Measurements from ENCODE around the gene CHRNA10. TPM values are rescaled to one million over a fixed set of nuclear protein-coding genes. Genes with fewer than 3 reads are reported as not detected.
A peak's percentile ranks its signal among the peaks of the same experiment; 100 is the strongest.

CHRNA10 gene
- total and polyA plus RNA-seq, 2 of the 13 experiments (the other 11 are each of a cell fraction or from before 2014, with no cell fraction given), result 0.53 to 0.71 TPM

DNA sequence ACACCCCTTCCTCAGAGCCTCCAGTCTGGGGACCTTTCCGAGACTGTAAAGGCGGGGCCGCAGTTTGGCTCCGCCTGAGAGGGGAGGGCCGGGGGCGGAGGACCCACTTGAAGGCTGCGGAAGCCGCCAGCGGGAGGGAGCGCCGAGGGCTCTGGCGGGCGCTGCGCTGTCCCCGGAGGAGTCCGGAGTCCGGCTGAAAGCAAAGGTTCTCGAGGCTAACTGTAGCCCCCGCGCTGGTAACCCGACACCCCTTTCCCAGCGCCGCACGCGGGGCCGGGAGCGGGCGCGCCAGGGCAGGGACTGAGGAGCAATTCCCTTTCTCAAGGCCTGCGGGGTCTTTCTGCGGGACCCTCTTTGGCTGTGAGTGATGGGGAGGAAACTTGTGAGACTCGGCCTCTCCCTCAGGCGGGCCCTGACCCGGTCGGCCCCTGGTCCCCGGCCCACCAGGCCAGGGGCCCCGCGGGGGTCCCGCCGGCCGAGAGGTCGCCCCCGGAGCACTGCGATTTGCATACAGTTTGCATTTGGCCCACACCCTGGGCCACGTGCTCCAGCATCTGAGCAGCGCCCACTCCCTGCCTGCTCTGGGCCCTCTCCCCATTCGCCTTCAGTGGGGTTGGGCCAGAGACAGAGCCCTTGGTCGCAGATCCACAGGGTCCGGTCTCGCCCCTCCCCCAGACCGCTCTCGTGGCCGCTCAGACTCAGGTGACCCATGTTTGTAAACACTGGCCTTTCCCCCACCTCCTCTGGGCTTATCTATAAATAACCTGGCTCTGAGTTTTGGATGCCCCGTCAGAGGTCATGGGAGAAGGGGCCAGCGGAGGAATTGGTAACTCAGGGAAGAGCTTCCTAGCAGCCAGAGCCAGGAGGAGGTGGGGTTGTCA is 28.9 kb downstream of the CHRNA10 start (continued):
- TF ChIP-seq, protein P1, sequence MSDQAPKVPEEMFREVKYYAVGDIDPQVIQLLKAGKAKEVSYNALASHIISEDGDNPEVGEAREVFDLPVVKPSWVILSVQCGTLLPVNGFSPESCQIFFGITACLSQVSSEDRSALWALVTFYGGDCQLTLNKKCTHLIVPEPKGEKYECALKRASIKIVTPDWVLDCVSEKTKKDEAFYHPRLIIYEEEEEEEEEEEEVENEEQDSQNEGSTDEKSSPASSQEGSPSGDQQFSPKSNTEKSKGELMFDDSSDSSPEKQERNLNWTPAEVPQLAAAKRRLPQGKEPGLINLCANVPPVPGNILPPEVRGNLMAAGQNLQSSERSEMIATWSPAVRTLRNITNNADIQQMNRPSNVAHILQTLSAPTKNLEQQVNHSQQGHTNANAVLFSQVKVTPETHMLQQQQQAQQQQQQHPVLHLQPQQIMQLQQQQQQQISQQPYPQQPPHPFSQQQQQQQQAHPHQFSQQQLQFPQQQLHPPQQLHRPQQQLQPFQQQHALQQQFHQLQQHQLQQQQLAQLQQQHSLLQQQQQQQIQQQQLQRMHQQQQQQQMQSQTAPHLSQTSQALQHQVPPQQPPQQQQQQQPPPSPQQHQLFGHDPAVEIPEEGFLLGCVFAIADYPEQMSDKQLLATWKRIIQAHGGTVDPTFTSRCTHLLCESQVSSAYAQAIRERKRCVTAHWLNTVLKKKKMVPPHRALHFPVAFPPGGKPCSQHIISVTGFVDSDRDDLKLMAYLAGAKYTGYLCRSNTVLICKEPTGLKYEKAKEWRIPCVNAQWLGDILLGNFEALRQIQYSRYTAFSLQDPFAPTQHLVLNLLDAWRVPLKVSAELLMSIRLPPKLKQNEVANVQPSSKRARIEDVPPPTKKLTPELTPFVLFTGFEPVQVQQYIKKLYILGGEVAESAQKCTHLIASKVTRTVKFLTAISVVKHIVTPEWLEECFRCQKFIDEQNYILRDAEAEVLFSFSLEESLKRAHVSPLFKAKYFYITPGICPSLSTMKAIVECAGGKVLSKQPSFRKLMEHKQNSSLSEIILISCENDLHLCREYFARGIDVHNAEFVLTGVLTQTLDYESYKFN (CRISPR knock-in tag; conservative IDR thresholded peaks at IDR 0.05), result peak; percentile 74
- TF ChIP-seq, protein P2, sequence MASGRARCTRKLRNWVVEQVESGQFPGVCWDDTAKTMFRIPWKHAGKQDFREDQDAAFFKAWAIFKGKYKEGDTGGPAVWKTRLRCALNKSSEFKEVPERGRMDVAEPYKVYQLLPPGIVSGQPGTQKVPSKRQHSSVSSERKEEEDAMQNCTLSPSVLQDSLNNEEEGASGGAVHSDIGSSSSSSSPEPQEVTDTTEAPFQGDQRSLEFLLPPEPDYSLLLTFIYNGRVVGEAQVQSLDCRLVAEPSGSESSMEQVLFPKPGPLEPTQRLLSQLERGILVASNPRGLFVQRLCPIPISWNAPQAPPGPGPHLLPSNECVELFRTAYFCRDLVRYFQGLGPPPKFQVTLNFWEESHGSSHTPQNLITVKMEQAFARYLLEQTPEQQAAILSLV (CRISPR knock-in tag; IDR thresholded peaks at IDR 0.05; ENCODE audit: borderline replicate concordance), result no peak
- TF ChIP-seq NR2F1 (CRISPR knock-in tag; IDR thresholded peaks at IDR 0.05) (no peak), PHF8 (CRISPR knock-in tag; IDR thresholded peaks at IDR 0.05) (peak; percentile 35), ZNF382 (CRISPR knock-in tag; IDR thresholded peaks at IDR 0.05; ENCODE audit: borderline replicate concordance) (no peak), JUNB (CRISPR knock-in tag; IDR thresholded peaks at IDR 0.05; ENCODE audit: borderline replicate concordance) (no peak), ZNF549 (CRISPR knock-in tag; IDR thresholded peaks at IDR 0.05) (no peak)
- TF ChIP-seq, protein P3, sequence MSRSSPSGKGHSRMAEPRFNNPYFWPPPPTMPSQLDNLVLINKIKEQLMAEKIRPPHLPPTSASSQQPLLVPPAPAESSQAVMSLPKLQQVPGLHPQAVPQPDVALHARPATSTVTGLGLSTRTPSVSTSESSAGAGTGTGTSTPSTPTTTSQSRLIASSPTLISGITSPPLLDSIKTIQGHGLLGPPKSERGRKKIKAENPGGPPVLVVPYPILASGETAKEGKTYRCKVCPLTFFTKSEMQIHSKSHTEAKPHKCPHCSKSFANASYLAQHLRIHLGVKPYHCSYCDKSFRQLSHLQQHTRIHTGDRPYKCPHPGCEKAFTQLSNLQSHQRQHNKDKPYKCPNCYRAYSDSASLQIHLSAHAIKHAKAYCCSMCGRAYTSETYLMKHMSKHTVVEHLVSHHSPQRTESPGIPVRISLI (CRISPR knock-in tag; IDR thresholded peaks at IDR 0.05; ENCODE audit: borderline replicate concordance), result no peak
- TF ChIP-seq, protein P4, sequence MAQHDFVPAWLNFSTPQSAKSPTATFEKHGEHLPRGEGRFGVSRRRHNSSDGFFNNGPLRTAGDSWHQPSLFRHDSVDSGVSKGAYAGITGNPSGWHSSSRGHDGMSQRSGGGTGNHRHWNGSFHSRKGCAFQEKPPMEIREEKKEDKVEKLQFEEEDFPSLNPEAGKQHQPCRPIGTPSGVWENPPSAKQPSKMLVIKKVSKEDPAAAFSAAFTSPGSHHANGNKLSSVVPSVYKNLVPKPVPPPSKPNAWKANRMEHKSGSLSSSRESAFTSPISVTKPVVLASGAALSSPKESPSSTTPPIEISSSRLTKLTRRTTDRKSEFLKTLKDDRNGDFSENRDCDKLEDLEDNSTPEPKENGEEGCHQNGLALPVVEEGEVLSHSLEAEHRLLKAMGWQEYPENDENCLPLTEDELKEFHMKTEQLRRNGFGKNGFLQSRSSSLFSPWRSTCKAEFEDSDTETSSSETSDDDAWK (CRISPR knock-in tag; IDR thresholded peaks at IDR 0.05), result no peak
- TF ChIP-seq, protein P5, sequence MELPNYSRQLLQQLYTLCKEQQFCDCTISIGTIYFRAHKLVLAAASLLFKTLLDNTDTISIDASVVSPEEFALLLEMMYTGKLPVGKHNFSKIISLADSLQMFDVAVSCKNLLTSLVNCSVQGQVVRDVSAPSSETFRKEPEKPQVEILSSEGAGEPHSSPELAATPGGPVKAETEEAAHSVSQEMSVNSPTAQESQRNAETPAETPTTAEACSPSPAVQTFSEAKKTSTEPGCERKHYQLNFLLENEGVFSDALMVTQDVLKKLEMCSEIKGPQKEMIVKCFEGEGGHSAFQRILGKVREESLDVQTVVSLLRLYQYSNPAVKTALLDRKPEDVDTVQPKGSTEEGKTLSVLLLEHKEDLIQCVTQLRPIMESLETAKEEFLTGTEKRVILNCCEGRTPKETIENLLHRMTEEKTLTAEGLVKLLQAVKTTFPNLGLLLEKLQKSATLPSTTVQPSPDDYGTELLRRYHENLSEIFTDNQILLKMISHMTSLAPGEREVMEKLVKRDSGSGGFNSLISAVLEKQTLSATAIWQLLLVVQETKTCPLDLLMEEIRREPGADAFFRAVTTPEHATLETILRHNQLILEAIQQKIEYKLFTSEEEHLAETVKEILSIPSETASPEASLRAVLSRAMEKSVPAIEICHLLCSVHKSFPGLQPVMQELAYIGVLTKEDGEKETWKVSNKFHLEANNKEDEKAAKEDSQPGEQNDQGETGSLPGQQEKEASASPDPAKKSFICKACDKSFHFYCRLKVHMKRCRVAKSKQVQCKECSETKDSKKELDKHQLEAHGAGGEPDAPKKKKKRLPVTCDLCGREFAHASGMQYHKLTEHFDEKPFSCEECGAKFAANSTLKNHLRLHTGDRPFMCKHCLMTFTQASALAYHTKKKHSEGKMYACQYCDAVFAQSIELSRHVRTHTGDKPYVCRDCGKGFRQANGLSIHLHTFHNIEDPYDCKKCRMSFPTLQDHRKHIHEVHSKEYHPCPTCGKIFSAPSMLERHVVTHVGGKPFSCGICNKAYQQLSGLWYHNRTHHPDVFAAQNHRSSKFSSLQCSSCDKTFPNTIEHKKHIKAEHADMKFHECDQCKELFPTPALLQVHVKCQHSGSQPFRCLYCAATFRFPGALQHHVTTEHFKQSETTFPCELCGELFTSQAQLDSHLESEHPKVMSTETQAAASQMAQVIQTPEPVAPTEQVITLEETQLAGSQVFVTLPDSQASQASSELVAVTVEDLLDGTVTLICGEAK (IDR thresholded peaks at IDR 0.05), result no peak
- TF ChIP-seq, protein P5 (CRISPR knock-in tag; IDR thresholded peaks at IDR 0.05), result no peak
